ENCODE data around the gene MCF2L.

GRCh38 chr13:112973577-112973951 lies 4.5 kb downstream of the MCF2L start:
- no peak for TF ChIP-seq CTCF (IDR thresholded peaks at IDR 0.05)
- TF ChIP-seq POLR2A (IDR thresholded peaks at IDR 0.05), result no peak
